Activated CD4-positive, alpha-beta T cell treated with anti-CD3 and anti-CD28 coated beads, Interleukin-2, amount 10 ng/mL, durations not matched to agents 24 days and 14 days (primary cell): ENCODE data around the gene IFIT2. TPM values are rescaled to one million over a fixed set of nuclear protein-coding genes. Genes with fewer than 3 reads are reported as not detected.
"Not testable (repeated sequence)": the region's sequence is repeated elsewhere in the genome, so short reads cannot be mapped to it uniquely, and the experiment has no call there.

ENCODE experiments used
- DNase-seq: peaks from one replicate; pipeline ENCODE4 v3.0.0; 2022
- H3K27ac Mint-ChIP-seq: one replicate; pipeline ENCODE4 v1.8.0; 2022; ENCODE audit warnings: mild to moderate bottlenecking, mixed read lengths
- H3K27me3 Mint-ChIP-seq: one replicate; pipeline ENCODE4 v1.8.0; 2022; ENCODE audit warnings: mixed read lengths
- H3K36me3 Mint-ChIP-seq: one replicate; pipeline ENCODE4 v1.8.0; 2022; ENCODE audit warnings: low read depth, mild to moderate bottlenecking, mixed read lengths
- H3K4me1 Mint-ChIP-seq: one replicate; pipeline ENCODE4 v1.8.0; 2021; ENCODE audit warnings: mixed read lengths
- H3K4me3 Mint-ChIP-seq: one replicate; pipeline ENCODE4 v1.8.0; 2022; ENCODE audit warnings: mild to moderate bottlenecking, moderate library complexity, mixed read lengths
- H3K9me3 Mint-ChIP-seq: one replicate; pipeline ENCODE4 v1.8.0; 2021; ENCODE audit warnings: mixed read lengths
- intact Hi-C: fragments of 100-400 bp; cut with micrococcal nuclease; formaldehyde crosslinking; loops from one replicate; pipeline ENCODE4 v1.15.1; 2023
- total RNA-seq: library from RNA; stranded (reverse); gene quantifications from 2 replicates; pipeline ENCODE4 v1.2.3, GENCODE V29; 2022

IFIT2 gene
- total RNA-seq, 1 donor from 2014 or later = 0.40 TPM

GRCh38 chr10:89344156-89344555, 42.3 kb downstream of the IFIT2 start:
- Mint-ChIP-seq H3K4me3 (no peak overlapping the region), H3K4me1 (no peaks in the 10 kb centered on the region), H3K9me3 (no peaks in the 10 kb centered on the region), H3K27ac (no peak overlapping the region), H3K36me3 (peaks cover 28% of the 10 kb centered on the region), H3K27me3 (peaks cover 43% of the 10 kb centered on the region)
- no peak for DNase-seq
- intact Hi-C loops = loop anchor here (1.0 kb wide), 1 partner anchor 9 kb away; no protein-coding TSS in a partner anchor

GRCh38 chr10:89345367-89346000, 43.6 kb downstream of the IFIT2 start:
- DNase-seq = no peak
- intact Hi-C loops = no loop called here
- no peak overlapping the region for H3K4me3 Mint-ChIP-seq
- no peaks in the 10 kb centered on the region for H3K9me3 Mint-ChIP-seq
- peaks cover 16% of the 10 kb centered on the region for H3K36me3 Mint-ChIP-seq
- peaks cover under 1% of the 10 kb centered on the region for H3K4me1 Mint-ChIP-seq
- peaks cover 48% of the 10 kb centered on the region for H3K27me3 Mint-ChIP-seq
- no peak overlapping the region for H3K27ac Mint-ChIP-seq

- Mint-ChIP-seq H3K4me3 (no peak overlapping the region), H3K27me3 (peaks cover 53% of the 10 kb centered on the region), H3K27ac (no peak overlapping the region), H3K9me3 (no peaks in the 10 kb centered on the region), H3K36me3 (peaks cover 8% of the 10 kb centered on the region), H3K4me1 (peaks cover 10% of the 10 kb centered on the region)
- DNase-seq = no peak
- intact Hi-C loops = no loop called here
Observed at GRCh38 chr10:89346405-89347254, 44.8 kb downstream of the IFIT2 start.

- DNase-seq = no peak
- Mint-ChIP-seq H3K27ac (no peak overlapping the region), H3K36me3 (peaks cover 3% of the 10 kb centered on the region), H3K27me3 (peaks cover 61% of the 10 kb centered on the region), H3K4me1 (peaks cover 18% of the 10 kb centered on the region), H3K9me3 (no peaks in the 10 kb centered on the region), H3K4me3 (no peak overlapping the region)
- intact Hi-C loops = no loop called here
Observed at GRCh38 chr10:89347701-89348457, 46.0 kb downstream of the IFIT2 start.

GRCh38 chr10:89348481-89348880, 46.6 kb downstream of the IFIT2 start:
- peaks cover 62% of the 10 kb centered on the region for H3K27me3 Mint-ChIP-seq
- no peak for DNase-seq
- no peaks in the 10 kb centered on the region for H3K36me3 Mint-ChIP-seq
- intact Hi-C loops = no loop called here
- H3K4me1 Mint-ChIP-seq = peaks cover 18% of the 10 kb centered on the region
- H3K9me3 Mint-ChIP-seq = no peaks in the 10 kb centered on the region
- no peak overlapping the region for H3K27ac Mint-ChIP-seq
- no peak overlapping the region for H3K4me3 Mint-ChIP-seq

GRCh38 chr10:89348975-89349374, 47.1 kb downstream of the IFIT2 start:
- Mint-ChIP-seq H3K4me3 (no peak overlapping the region), H3K27me3 (peaks cover 63% of the 10 kb centered on the region), H3K27ac (no peak overlapping the region), H3K36me3 (no peaks in the 10 kb centered on the region), H3K9me3 (no peaks in the 10 kb centered on the region), H3K4me1 (peaks cover 18% of the 10 kb centered on the region)
- intact Hi-C loops = no loop called here
- DNase-seq = no peak

- not testable (repeated sequence) for H3K36me3 Mint-ChIP-seq, DNase-seq, H3K9me3 Mint-ChIP-seq, H3K27ac Mint-ChIP-seq
- H3K4me3 Mint-ChIP-seq = peak overlapping the region; percentile 19
- peaks cover 60% of the 10 kb centered on the region for H3K27me3 Mint-ChIP-seq
- intact Hi-C loops = loop anchor here (1.0 to 2.0 kb wide), 2 partner anchors 14 to 42 kb away; partner anchors contain the start of gene IFIT1
- H3K4me1 Mint-ChIP-seq = peaks cover 18% of the 10 kb centered on the region
Observed at GRCh38 chr10:89350631-89351315, 48.9 kb downstream of the IFIT2 start.

- Mint-ChIP-seq H3K36me3 (no peaks in the 10 kb centered on the region), H3K9me3 (no peaks in the 10 kb centered on the region), H3K4me3 (no peak overlapping the region), H3K27me3 (peaks cover 60% of the 10 kb centered on the region), H3K27ac (no peak overlapping the region), H3K4me1 (peaks cover 18% of the 10 kb centered on the region)
- DNase-seq = peak; percentile 72
- intact Hi-C loops = loop anchor here (1.0 to 2.0 kb wide), 2 partner anchors 13 to 41 kb away; partner anchors contain the start of gene IFIT1
Observed at GRCh38 chr10:89351412-89351779, 49.5 kb downstream of the IFIT2 start.

- Mint-ChIP-seq H3K4me1 (peaks cover 18% of the 10 kb centered on the region), H3K36me3 (no peaks in the 10 kb centered on the region), H3K4me3 (no peak overlapping the region), H3K27ac (peak overlapping the region; percentile 3), H3K27me3 (peaks cover 58% of the 10 kb centered on the region), H3K9me3 (no peaks in the 10 kb centered on the region)
- intact Hi-C loops = loop anchor here (1.0 to 2.0 kb wide), 2 partner anchors 13 to 40 kb away; partner anchors contain the start of gene IFIT1
- DNase-seq = no peak
Observed at GRCh38 chr10:89351780-89352597, 50.1 kb downstream of the IFIT2 start.

GRCh38 chr10:89352802-89353201, 51.0 kb downstream of the IFIT2 start:
- H3K4me1 Mint-ChIP-seq = peaks cover 18% of the 10 kb centered on the region
- no peak overlapping the region for H3K27ac Mint-ChIP-seq
- H3K9me3 Mint-ChIP-seq = no peaks in the 10 kb centered on the region
- DNase-seq = no peak
- H3K36me3 Mint-ChIP-seq = no peaks in the 10 kb centered on the region
- intact Hi-C loops = no loop called here
- H3K4me3 Mint-ChIP-seq = no peak overlapping the region
- peaks cover 56% of the 10 kb centered on the region for H3K27me3 Mint-ChIP-seq

GRCh38 chr10:89355394-89355931, 53.6 kb downstream of the IFIT2 start:
- intact Hi-C loops = no loop called here
- Mint-ChIP-seq H3K27ac (no peak overlapping the region), H3K9me3 (no peaks in the 10 kb centered on the region), H3K4me1 (peaks cover 18% of the 10 kb centered on the region), H3K27me3 (peaks cover 54% of the 10 kb centered on the region), H3K4me3 (no peak overlapping the region), H3K36me3 (no peaks in the 10 kb centered on the region)
- DNase-seq = no peak

GRCh38 chr10:89357096-89357495, 55.2 kb downstream of the IFIT2 start:
- Mint-ChIP-seq H3K27ac (no peak overlapping the region), H3K27me3 (peaks cover 50% of the 10 kb centered on the region), H3K36me3 (no peaks in the 10 kb centered on the region), H3K4me3 (no peak overlapping the region), H3K4me1 (peaks cover 3% of the 10 kb centered on the region), H3K9me3 (no peaks in the 10 kb centered on the region)
- intact Hi-C loops = no loop called here
- DNase-seq = no peak
